Measurements from ENCODE around the gene MYCL. TPM values are rescaled to one million over a fixed set of nuclear protein-coding genes. Genes with fewer than 3 reads are reported as not detected.

MYCL gene
- total RNA-seq, 1 donor from 2014 or later, result 25.8 TPM

GRCh38 chr1:39866767-39867166 is 35.0 kb downstream of the MYCL start:
- H3K27ac Mint-ChIP-seq (ENCODE audit: unreplicated experiment), result no peak overlapping the region
- no peaks in the 10 kb centered on the region for H3K9me3 Mint-ChIP-seq
- DNase-seq (ENCODE audit: low read depth, low spot score), result no peak
- H3K4me3 Mint-ChIP-seq, result no peak overlapping the region
- no peak for TF ChIP-seq CTCF (conservative IDR thresholded peaks at IDR 0.05)
- H3K27me3 Mint-ChIP-seq (ENCODE audit: low read depth), result no peaks in the 10 kb centered on the region
- peaks cover 31% of the 10 kb centered on the region for H3K36me3 Mint-ChIP-seq (ENCODE audit: low read depth)
- H3K4me1 Mint-ChIP-seq, result peaks cover 6% of the 10 kb centered on the region

- no peak overlapping the region for H3K4me3 Mint-ChIP-seq
- no peak for DNase-seq (ENCODE audit: low read depth, low spot score)
- peaks cover 27% of the 10 kb centered on the region for H3K36me3 Mint-ChIP-seq (ENCODE audit: low read depth)
- TF ChIP-seq CTCF (conservative IDR thresholded peaks at IDR 0.05), result no peak
- H3K27me3 Mint-ChIP-seq (ENCODE audit: low read depth), result no peaks in the 10 kb centered on the region
- H3K4me1 Mint-ChIP-seq, result peaks cover 6% of the 10 kb centered on the region
- no peaks in the 10 kb centered on the region for H3K9me3 Mint-ChIP-seq
- H3K27ac Mint-ChIP-seq (ENCODE audit: unreplicated experiment), result no peak overlapping the region
These were observed 36.0 kb downstream of the MYCL start for GRCh38 chr1:39865762-39866161.

GRCh38 chr1:39863177-39863576 is 38.5 kb downstream of the MYCL start:
- Mint-ChIP-seq H3K9me3 (no peaks in the 10 kb centered on the region), H3K27me3 (ENCODE audit: low read depth) (no peaks in the 10 kb centered on the region), H3K4me3 (no peak overlapping the region), H3K27ac (ENCODE audit: unreplicated experiment) (no peak overlapping the region), H3K36me3 (ENCODE audit: low read depth) (peaks cover 15% of the 10 kb centered on the region), H3K4me1 (peaks cover 6% of the 10 kb centered on the region)
- no peak for DNase-seq (ENCODE audit: low read depth, low spot score)
- no peak for TF ChIP-seq CTCF (conservative IDR thresholded peaks at IDR 0.05)

- Mint-ChIP-seq H3K36me3 (ENCODE audit: low read depth) (peaks cover 12% of the 10 kb centered on the region), H3K4me1 (peaks cover 11% of the 10 kb centered on the region)
- TF ChIP-seq CTCF (conservative IDR thresholded peaks at IDR 0.05), result no peak
These were observed 40.7 kb downstream of the MYCL start for GRCh38 chr1:39861003-39861402.

GRCh38 chr1:39859859-39860812 is 41.6 kb downstream of the MYCL start:
- Mint-ChIP-seq H3K27me3 (ENCODE audit: low read depth) (no peaks in the 10 kb centered on the region), H3K4me3 (no peak overlapping the region), H3K9me3 (no peaks in the 10 kb centered on the region), H3K4me1 (peaks cover 9% of the 10 kb centered on the region), H3K27ac (ENCODE audit: unreplicated experiment) (no peak overlapping the region), H3K36me3 (ENCODE audit: low read depth) (peaks cover 16% of the 10 kb centered on the region)
- DNase-seq (ENCODE audit: low read depth, low spot score), result no peak
- no peak for TF ChIP-seq CTCF (conservative IDR thresholded peaks at IDR 0.05)

More at GRCh38 chr1:39861003-39861402, 40.7 kb downstream of the MYCL start:
- Mint-ChIP-seq H3K27ac (ENCODE audit: unreplicated experiment) (no peak overlapping the region), H3K27me3 (ENCODE audit: low read depth) (no peaks in the 10 kb centered on the region), H3K9me3 (no peaks in the 10 kb centered on the region), H3K4me3 (no peak overlapping the region)
- no peak for DNase-seq (ENCODE audit: low read depth, low spot score)

Data from neural crest cell (in vitro differentiated cells).